MM.1S (cell line): Measurements from ENCODE around the gene KCNQ2.

Experiments
- DNase-seq: peaks from one replicate; pipeline ENCODE4 v3.0.0-alpha.2; 2015
- H2AFZ ChIP-seq: fragments of 300-600 bp; sonication (generic); 2 replicates; pipeline ENCODE4 v1.6.0; 2016; ENCODE audit warnings: antibody characterized with exemption, low read length
- H3F3A ChIP-seq: fragments of 300-600 bp; sonication (generic); 2 replicates; pipeline ENCODE4 v1.6.1; 2016; ENCODE audit warnings: mild to moderate bottlenecking, antibody characterized with exemption, low read length, moderate library complexity, mixed read lengths; ENCODE audit not compliant: insufficient read depth
- H3K27ac ChIP-seq: fragments of 300-600 bp; sonication (generic); 2 replicates; pipeline ENCODE4 v1.5.1; 2016; ENCODE audit warnings: mild to moderate bottlenecking, low read length
- H3K27me3 ChIP-seq: fragments of 300-600 bp; sonication (generic); replicated peaks from 2 replicates; pipeline ENCODE4 v1.6.0; 2016; ENCODE audit warnings: low read length; ENCODE audit not compliant: insufficient read depth
- H3K36me3 ChIP-seq: fragments of 300-600 bp; sonication (generic); replicated peaks from 2 replicates; pipeline ENCODE4 v1.6.1; 2016; ENCODE audit warnings: mild to moderate bottlenecking, low read length, mixed read lengths; ENCODE audit not compliant: insufficient read depth
- H3K4me1 ChIP-seq: fragments of 300-600 bp; sonication (generic); 2 replicates; pipeline ENCODE4 v1.6.1; 2016; ENCODE audit warnings: low read length, mixed read lengths
- H3K4me2 ChIP-seq: fragments of 300-600 bp; sonication (generic); 2 replicates; pipeline ENCODE4 v1.6.0; 2016; ENCODE audit warnings: low read depth, low read length
- H3K4me3 ChIP-seq: fragments of 300-600 bp; sonication (generic); 2 replicates; pipeline ENCODE4 v1.5.1; 2016; ENCODE audit warnings: low read length, mixed read lengths
- H3K79me2 ChIP-seq: fragments of 300-600 bp; sonication (generic); 2 replicates; pipeline ENCODE4 v1.6.1; 2016; ENCODE audit warnings: mixed run types, low read length, mixed read lengths
- H3K9ac ChIP-seq: fragments of 300-600 bp; sonication (generic); 2 replicates; pipeline ENCODE4 v1.6.1; 2016; ENCODE audit warnings: low read length, mixed read lengths
- H3K9me2 ChIP-seq: fragments of 300-600 bp; sonication (generic); replicated peaks from 2 replicates; pipeline ENCODE4 v1.6.1; 2016; ENCODE audit warnings: mild to moderate bottlenecking, low read length, mixed read lengths; ENCODE audit not compliant: insufficient read depth
- H3K9me3 ChIP-seq: fragments of 300-600 bp; sonication (generic); replicated peaks from 2 replicates; pipeline ENCODE4 v1.6.1; 2016; ENCODE audit warnings: mild to moderate bottlenecking, low read length, mixed read lengths; ENCODE audit not compliant: insufficient read depth
- H4K20me1 ChIP-seq: fragments of 300-600 bp; sonication (generic); 2 replicates; pipeline ENCODE4 v1.6.1; 2016; ENCODE audit warnings: mild to moderate bottlenecking, low read length, moderate library complexity, mixed read lengths; ENCODE audit not compliant: insufficient read depth
- EZH2 ChIP-seq: fragments of 300-600 bp; sonication (generic); optimal IDR thresholded peaks from 2 replicates; pipeline ENCODE3; 2017; ENCODE audit warnings: low read depth, mild to moderate bottlenecking, antibody characterized with exemption, low read length, mixed read lengths
- EZH2phosphoT487 ChIP-seq: fragments of 300-600 bp; sonication (generic); IDR thresholded peaks from 2 replicates; pipeline ENCODE4 v1.6.1; 2018; ENCODE audit warnings: antibody characterized with exemption, low read length
- TF ChIP-seq, protein P1 (sequence below): fragments of 300-600 bp; sonication (generic); IDR thresholded peaks from 2 replicates; pipeline ENCODE4 v1.5.1; 2016; ENCODE audit warnings: antibody characterized with exemption, low read length, mixed read lengths

Gene KCNQ2

DNA sequence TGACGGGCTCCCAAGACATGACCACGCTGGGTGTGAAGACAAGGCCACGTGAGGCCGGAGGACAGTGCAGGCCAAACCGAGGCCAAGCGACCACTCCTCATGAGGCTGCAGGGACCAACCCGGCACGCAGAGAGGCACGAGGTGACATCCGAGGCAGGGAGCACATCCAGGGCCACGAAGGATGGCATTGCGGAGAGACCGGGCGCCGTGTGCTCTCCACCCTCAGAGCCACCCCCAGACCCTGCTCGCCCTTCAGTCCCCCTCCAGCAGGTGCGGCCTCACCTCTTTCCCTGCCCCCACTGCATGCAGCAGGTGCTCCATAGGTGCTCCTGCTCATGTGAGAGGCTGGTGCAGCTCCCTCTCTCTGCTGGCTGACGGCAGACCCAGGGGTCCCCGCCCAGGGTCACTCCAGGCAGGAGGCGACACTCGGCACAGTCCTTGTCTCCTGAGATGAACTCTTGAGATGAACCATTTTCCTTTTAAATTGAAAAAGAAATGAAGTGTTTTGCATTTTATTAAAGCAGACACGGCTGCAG, 77.5 kb downstream of the KCNQ2 start:
- no peak for DNase-seq
- H3K4me3 ChIP-seq: no peak overlapping the region
- H3K36me3 ChIP-seq: no peaks in the 10 kb centered on the region
- no peak overlapping the region for H3K4me2 ChIP-seq
- H3K79me2 ChIP-seq: no peaks in the 10 kb centered on the region
- no peaks in the 10 kb centered on the region for H4K20me1 ChIP-seq
- TF ChIP-seq EZH2phosphoT487 (no peak), EZH2 (no peak)
- TF ChIP-seq, protein P1, sequence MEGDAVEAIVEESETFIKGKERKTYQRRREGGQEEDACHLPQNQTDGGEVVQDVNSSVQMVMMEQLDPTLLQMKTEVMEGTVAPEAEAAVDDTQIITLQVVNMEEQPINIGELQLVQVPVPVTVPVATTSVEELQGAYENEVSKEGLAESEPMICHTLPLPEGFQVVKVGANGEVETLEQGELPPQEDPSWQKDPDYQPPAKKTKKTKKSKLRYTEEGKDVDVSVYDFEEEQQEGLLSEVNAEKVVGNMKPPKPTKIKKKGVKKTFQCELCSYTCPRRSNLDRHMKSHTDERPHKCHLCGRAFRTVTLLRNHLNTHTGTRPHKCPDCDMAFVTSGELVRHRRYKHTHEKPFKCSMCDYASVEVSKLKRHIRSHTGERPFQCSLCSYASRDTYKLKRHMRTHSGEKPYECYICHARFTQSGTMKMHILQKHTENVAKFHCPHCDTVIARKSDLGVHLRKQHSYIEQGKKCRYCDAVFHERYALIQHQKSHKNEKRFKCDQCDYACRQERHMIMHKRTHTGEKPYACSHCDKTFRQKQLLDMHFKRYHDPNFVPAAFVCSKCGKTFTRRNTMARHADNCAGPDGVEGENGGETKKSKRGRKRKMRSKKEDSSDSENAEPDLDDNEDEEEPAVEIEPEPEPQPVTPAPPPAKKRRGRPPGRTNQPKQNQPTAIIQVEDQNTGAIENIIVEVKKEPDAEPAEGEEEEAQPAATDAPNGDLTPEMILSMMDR: no peak
- H3K9me2 ChIP-seq: no peaks in the 10 kb centered on the region
- H3K4me1 ChIP-seq: no peaks in the 10 kb centered on the region
- no peaks in the 10 kb centered on the region for H3F3A ChIP-seq
- H2AFZ ChIP-seq: no peak overlapping the region
- H3K9me3 ChIP-seq: no peaks in the 10 kb centered on the region
- no peak overlapping the region for H3K27ac ChIP-seq
- H3K27me3 ChIP-seq: peaks cover 97% of the 10 kb centered on the region
- H3K9ac ChIP-seq: no peak overlapping the region

DNA sequence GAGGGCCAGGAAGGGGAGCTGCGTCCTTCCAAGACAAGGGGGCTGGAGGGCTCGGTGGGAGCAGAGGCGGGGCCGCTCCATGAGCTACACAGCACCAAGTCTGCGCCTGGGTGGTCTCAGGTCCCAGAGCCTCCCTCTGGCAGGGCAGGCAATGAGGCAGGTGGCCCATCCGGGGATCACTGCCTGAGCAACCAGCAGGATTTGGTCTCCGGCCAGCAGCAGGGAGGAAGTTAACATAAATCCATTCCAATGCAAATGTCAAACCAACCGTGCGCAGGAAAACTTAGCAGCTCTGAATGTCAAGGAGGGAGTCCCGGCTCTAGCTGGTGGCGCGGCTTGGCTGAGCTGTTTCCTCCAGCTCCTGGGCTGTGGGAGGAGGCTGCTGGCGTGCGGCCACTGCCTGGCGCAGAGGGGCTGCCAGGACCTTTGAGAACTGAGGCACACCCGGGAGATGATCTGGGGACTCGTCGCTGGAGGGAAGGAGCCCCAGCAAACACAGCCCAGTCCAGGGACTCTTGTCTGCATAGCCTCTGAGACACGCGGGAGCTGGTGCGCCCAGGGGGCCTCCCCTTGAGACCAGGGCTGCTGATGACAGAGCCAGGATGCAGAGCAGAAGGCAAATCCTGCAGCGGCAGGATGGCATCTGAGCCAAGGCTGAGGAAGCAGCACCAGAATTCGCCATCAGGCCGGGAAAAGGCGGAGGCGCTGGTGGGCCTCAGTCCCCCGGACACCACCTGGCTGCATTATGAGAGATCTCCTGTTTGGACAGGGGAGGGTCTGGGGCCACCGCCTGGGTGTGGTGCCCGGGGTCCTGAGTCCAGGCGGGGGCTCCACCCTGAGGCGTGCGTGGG, 78.2 kb downstream of the KCNQ2 start:
- H3K9me2 ChIP-seq: no peaks in the 10 kb centered on the region
- no peak overlapping the region for H3K4me3 ChIP-seq
- no peak overlapping the region for H2AFZ ChIP-seq
- peaks cover 97% of the 10 kb centered on the region for H3K27me3 ChIP-seq
- H3K9ac ChIP-seq: no peak overlapping the region
- H3K79me2 ChIP-seq: no peaks in the 10 kb centered on the region
- no peaks in the 10 kb centered on the region for H3K36me3 ChIP-seq
- no peaks in the 10 kb centered on the region for H3K4me1 ChIP-seq
- H3F3A ChIP-seq: no peaks in the 10 kb centered on the region
- DNase-seq: no peak
- H3K27ac ChIP-seq: no peak overlapping the region
- no peaks in the 10 kb centered on the region for H3K9me3 ChIP-seq
- no peaks in the 10 kb centered on the region for H4K20me1 ChIP-seq
- no peak overlapping the region for H3K4me2 ChIP-seq
- TF ChIP-seq EZH2phosphoT487 (no peak), EZH2 (no peak)
- TF ChIP-seq, protein P1: no peak

DNA sequence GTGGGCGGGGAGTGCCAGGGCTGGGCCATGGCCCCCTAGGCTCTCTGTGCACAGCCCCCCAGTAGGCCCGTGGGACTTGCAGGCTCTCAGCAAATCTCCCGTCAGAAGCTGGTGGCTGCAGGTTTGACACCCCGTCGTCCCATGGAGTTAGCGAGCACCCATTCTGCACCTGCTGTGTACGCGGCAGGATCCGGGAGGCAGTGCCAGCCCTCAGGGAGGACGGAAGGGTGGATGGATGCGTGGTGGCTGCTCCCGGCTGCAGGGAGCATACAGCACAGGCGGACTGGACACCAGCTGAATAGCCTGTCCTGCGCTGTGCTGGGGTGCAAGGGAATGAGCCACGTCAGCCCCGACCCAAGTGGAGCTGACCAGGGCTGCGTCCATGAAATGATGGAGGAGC, 78.9 kb downstream of the KCNQ2 start:
- Histone ChIP-seq H3K36me3 (no peaks in the 10 kb centered on the region), H3K79me2 (no peaks in the 10 kb centered on the region), H3K4me1 (no peaks in the 10 kb centered on the region), H3F3A (no peaks in the 10 kb centered on the region), H3K27ac (no peak overlapping the region), H3K9ac (no peak overlapping the region), H3K9me3 (no peaks in the 10 kb centered on the region), H4K20me1 (no peaks in the 10 kb centered on the region), H3K4me2 (no peak overlapping the region), H2AFZ (no peak overlapping the region), H3K27me3 (peaks cover 97% of the 10 kb centered on the region), H3K9me2 (no peaks in the 10 kb centered on the region), H3K4me3 (no peak overlapping the region)
- TF ChIP-seq EZH2: no peak
- TF ChIP-seq, protein P1: no peak
- no peak for TF ChIP-seq EZH2phosphoT487
- DNase-seq: no peak
